ENCODE data around the gene LRRN4.

- no peak for TF ChIP-seq TAF1 (IDR thresholded peaks at IDR 0.05; ENCODE audit: low read depth)
- TF ChIP-seq EZH2 (IDR thresholded peaks at IDR 0.05; ENCODE audit: borderline replicate concordance, insufficient read depth, low read length, poor library complexity, severe bottlenecking): no peak
- TF ChIP-seq POLR2AphosphoS5 (IDR thresholded peaks at IDR 0.05): no peak
- TF ChIP-seq CTCF (IDR thresholded peaks at IDR 0.05; ENCODE audit: poor library complexity, severe bottlenecking): no peak
- TF ChIP-seq MXI1 (conservative IDR thresholded peaks at IDR 0.05; ENCODE audit: poor library complexity, severe bottlenecking): no peak
- TF ChIP-seq EP300 (conservative IDR thresholded peaks at IDR 0.05; ENCODE audit: poor library complexity, severe bottlenecking): no peak
- TF ChIP-seq RAD21 (conservative IDR thresholded peaks at IDR 0.05): no peak
- no peak for TF ChIP-seq REST (IDR thresholded peaks at IDR 0.05; ENCODE audit: borderline replicate concordance)
- no peak for TF ChIP-seq SMC3 (conservative IDR thresholded peaks at IDR 0.05; ENCODE audit: poor library complexity)
These were observed 27.4 kb upstream of the LRRN4 start for GRCh38 chr20:6081236-6081635.

Data from neural cell (in vitro differentiated cells).